LNCAP (cell line): ENCODE results near the gene ZFP1.

Source experiments
- TF ChIP-seq, protein P1 (sequence below): fragments of 450-650 bp; IDR thresholded peaks from 2 replicates; pipeline ENCODE4 v1.5.1; 2017; ENCODE audit warnings: mild to moderate bottlenecking

The ZFP1 gene

DNA sequence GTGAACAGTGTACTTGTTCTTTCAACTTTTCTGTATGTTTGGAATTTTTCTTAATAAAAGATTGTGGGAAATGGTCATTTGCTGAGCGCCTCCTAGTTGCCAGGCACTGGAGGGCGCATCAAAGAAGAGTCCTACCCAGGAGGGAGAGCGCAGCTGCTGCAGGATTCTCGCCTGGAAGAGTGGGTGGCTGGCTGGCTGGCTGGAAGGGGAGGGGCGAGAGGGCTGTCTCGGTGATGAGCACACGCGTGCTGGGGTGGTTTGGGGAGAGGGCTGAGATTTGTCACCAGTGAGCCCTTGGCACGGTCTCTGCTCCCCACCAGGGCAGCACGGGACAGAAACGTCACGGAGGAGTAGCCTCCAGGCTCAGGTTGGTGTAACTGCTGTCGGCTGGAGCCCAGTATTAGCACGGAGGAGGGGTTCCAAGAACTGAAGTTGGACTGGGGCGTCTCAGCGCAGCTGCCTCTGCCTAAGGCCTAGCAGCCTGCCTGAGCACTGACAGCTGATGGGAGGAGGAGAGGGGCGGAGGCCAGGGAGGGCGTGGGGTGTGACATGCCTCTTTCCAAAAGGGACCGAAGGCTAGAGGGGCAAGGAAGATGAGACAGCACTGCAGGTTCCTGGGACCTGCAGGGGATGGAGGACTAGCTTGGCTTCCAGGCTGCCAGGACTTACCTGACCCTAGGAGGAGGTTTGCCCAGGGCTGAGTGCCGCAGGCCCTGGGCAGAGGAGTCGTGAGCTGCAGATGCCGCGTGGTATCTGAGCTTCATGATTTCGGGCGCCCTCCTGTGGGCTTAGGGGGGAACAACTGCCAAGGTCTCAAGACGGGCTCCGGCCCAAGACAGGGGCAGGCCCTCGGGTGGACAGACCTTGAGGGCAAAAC lies 37.4 kb upstream of the ZFP1 start:
- TF ChIP-seq, protein P1, sequence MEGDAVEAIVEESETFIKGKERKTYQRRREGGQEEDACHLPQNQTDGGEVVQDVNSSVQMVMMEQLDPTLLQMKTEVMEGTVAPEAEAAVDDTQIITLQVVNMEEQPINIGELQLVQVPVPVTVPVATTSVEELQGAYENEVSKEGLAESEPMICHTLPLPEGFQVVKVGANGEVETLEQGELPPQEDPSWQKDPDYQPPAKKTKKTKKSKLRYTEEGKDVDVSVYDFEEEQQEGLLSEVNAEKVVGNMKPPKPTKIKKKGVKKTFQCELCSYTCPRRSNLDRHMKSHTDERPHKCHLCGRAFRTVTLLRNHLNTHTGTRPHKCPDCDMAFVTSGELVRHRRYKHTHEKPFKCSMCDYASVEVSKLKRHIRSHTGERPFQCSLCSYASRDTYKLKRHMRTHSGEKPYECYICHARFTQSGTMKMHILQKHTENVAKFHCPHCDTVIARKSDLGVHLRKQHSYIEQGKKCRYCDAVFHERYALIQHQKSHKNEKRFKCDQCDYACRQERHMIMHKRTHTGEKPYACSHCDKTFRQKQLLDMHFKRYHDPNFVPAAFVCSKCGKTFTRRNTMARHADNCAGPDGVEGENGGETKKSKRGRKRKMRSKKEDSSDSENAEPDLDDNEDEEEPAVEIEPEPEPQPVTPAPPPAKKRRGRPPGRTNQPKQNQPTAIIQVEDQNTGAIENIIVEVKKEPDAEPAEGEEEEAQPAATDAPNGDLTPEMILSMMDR: peak; percentile 88

DNA sequence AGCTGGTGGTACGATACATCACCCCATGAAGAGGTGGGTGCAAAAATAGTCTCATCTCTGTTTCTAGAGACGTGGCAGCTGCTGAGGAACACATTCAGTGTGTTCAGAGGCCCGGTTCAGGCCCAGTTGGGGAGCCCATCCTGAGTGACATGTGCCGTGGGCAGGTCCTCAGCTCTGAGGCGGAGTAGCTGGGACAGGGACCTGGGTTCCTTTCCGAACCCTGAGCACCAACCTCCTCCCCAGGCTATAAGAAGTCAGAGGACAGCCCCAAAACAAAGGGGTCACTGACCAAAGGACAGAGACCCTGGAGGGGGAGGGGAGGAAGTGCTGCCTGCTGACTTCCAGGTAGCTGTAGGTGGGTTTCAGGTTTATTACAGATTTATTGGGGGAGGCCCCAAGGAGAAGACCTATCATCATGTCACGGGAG lies 36.8 kb upstream of the ZFP1 start:
- TF ChIP-seq, protein P1: no peak; the same call in 1 of the 2 replicates

DNA sequence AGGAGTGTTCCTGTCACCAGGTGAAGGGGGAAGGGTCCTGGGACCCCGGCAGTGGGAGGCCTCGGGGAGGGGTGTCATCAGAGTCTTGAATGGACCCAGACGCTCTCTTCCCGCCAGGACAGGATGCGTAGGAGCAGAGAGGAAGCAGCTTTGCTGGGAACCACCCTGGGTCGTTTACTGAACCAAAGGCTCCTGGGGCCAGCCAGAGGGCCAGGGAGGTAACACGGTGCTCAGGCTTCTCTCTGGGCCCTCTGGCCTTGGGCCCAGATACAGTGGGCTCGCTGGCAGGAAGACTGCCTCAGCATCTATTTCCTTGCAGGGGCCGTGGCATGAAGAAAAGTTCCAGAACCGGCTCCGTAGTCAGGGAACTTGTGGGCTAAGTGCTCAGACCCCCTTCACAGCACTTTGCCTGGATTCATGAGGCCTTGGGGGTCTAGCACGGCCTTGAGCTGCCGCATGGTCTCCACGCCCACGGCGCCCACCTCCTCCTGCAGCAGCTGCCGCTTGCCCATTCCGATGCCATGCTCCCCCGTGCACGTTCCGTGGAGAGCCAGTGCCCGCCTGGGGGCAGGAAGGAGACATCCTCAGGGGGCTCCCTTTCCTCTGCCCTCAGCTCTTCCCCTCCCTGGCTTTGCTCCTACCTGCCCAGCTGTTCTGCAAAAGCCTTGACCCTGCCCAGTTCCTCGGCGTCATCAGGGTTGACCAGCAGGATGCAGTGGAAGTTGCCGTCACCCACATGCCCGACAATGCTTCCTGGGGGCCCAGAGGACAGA lies 36.2 kb upstream of the ZFP1 start:
- TF ChIP-seq, protein P1: no peak

DNA sequence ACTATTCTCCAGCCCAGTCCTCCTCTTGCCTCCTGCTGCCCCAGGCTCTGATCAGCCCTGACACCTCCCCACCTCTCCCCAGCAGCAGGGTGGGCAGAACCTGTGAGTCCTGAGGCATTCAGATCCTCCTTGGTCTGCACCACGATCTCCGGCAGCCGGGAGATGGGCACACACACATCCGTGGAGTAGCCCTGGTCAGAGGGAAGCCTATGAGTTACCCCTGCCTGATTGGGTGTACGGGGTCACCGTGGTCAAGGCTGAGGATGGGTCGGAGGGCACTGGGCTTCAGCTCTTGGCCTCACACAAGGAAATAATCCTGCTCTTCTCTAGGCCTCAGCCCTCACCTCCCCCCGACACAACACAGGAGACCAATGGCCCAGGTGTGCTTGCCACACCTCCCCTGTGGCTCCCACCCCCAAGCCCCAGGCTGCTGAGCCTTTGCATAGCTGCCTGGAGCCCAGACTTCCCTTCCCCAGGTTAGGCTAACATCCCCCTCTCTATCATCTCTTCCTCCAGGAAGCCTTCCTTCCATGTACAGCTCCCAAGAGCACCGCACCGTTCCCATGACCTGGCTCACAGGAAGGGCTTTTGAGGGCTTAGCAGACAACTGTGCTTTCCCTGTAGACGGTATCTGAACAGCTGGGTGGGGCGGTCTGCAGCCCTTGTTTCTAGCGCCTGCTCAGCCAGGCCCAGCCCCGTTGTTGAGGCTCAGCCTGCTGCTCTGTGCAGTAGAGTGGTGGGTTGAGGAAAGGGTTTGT lies 35.4 kb upstream of the ZFP1 start:
- TF ChIP-seq, protein P1: no peak

DNA sequence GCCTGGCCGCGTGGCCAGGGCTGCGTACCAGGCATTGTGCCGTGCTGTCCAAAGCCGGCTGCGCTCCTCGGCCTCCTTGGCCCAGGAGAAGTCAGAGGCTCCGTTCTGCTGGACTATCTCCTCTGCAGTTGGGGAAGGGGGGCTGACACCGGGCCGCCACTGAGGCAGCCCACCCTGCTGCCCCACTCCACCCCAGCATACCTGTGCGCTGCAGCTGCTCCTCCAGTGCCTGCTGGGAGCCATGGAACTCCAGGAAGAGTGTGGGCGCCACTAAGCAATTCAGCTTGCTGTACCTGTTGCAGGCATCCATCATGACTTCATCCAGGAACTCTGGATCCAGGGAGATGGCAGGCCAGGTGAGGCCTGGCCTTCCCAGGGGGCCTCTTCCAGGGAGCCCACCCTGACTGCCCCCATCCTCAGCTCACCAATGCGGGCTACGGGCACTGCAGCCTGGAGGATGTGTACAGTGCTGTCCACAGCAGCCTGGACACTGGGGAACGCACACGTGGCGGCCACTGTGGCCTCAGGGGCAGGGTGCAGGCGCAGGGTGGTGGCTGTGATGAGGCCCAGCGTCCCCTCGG lies 34.7 kb upstream of the ZFP1 start:
- TF ChIP-seq, protein P1: no peak

DNA sequence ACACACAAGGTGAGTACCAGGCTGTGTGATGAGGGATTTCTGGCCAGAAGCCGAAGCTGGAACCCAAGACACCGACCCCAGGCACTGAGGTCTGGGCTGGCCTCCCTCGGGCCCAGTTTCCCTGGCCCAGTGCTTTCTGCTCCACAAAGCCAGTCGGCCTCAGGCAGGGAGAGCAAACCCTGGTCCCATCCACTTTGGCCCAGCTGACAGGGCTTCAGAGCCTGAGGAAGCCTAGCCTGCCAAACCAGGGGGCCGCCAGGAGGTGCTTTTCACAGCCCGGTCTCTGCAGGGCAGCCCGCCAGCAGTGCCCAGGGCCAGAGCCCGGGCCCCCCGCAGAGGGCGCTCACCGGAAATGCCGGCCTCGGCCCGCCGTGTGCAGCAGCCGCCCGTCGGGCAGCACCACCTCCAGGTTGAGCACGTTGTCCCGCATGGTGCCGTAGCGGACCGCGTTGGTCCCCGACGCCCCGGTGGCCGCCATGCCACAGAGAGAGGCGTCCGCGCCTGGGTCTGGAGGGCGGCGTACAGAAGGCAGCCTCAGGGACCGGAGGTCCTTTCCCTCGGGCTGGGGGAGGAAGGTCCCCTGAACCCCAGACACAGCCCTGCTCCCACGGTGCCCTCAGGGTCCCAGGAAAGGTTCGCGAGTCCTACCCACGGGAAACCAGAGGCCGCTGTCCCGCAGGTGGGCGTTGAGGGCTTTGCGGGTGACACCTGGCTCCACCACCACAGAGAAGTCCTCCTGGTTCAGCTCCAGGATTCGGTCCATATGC lies 34.0 kb upstream of the ZFP1 start:
- TF ChIP-seq, protein P1: no peak
